ENCODE results near the gene INPP5E.

INPP5E gene

DNA sequence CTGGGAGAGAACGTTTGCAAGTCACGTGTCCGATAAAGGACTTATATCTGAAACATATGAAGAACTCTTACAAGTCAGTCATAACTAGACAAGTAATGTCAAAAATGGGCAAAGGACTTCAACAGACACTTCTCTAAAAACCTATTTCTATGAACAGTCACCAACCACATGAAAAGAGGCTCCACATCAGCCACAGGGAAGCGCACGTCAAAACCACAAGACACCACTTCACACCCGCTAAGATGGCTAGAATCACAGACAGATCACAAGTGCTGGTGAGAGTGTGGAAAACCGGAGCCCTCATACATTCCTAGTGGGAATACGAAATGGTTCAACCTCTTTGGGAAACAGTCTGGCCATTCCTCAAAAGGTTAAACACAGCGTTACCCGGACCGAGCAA lies 54.6 kb downstream of the INPP5E start:
- H3K27ac ChIP-seq (ENCODE audit: low read depth, low read length) = no peak overlapping the region
- no peaks in the 10 kb centered on the region for H3K4me1 ChIP-seq (ENCODE audit: control insufficient read depth in 1 of 2, insufficient read depth in 2 of 2, low read length in 2 of 2)
- no CpG with 5 or more reads among the region's 11 CpGs for WGBS (ENCODE audit: extremely low coverage, insufficient coverage, insufficient read length)
- H3K79me2 ChIP-seq (ENCODE audit: control insufficient read depth, insufficient read depth, low read length, poor library complexity) = no peaks in the 10 kb centered on the region
- H3K18ac ChIP-seq (ENCODE audit: low read length) = no peak overlapping the region
- H3K4me2 ChIP-seq (ENCODE audit: low read length) = no peak overlapping the region
- no peaks in the 10 kb centered on the region for H3K27me3 ChIP-seq (ENCODE audit: insufficient read depth, low read length)
- peaks cover 73 to 86% of the 10 kb centered on the region in 2 experiments for H3K36me3 ChIP-seq (ENCODE audit: control insufficient read depth in 1 of 2, insufficient read depth in 2 of 2, low read length in 2 of 2)
- no peak overlapping the region for H3K4ac ChIP-seq (ENCODE audit: low read depth, low read length)
- H3K9ac ChIP-seq (ENCODE audit: low read length) = no peak overlapping the region
- no peak overlapping the region for H2AFZ ChIP-seq (ENCODE audit: insufficient read depth, low read length, poor library complexity)
- H2AK5ac ChIP-seq (ENCODE audit: low read length) = no peak overlapping the region
- no peak overlapping the region for H3K23ac ChIP-seq (ENCODE audit: low read length)
- no peak overlapping the region for H3K4me3 ChIP-seq (ENCODE audit: low read depth, low read length)
- H4K91ac ChIP-seq (ENCODE audit: low read depth, low read length) = no peak overlapping the region
- no peaks in the 10 kb centered on the region for H3K79me1 ChIP-seq (ENCODE audit: low read length)
- H4K8ac ChIP-seq (ENCODE audit: low read depth, low read length) = no peak overlapping the region
- H3K9me3 ChIP-seq (ENCODE audit: insufficient read depth, low read depth, low read length) = no peaks in the 10 kb centered on the region
- no peak overlapping the region for H2BK5ac ChIP-seq (ENCODE audit: low read depth, low read length, poor library complexity)
- H2BK12ac ChIP-seq (ENCODE audit: low read length) = no peak overlapping the region
- H4K12ac ChIP-seq (ENCODE audit: low read depth, low read length) = no peak overlapping the region
- H2BK120ac ChIP-seq (ENCODE audit: insufficient read depth, low read length, poor library complexity) = no peak overlapping the region
- DNase-seq = no peak
- H3K14ac ChIP-seq (ENCODE audit: low read length) = no peak overlapping the region

DNA sequence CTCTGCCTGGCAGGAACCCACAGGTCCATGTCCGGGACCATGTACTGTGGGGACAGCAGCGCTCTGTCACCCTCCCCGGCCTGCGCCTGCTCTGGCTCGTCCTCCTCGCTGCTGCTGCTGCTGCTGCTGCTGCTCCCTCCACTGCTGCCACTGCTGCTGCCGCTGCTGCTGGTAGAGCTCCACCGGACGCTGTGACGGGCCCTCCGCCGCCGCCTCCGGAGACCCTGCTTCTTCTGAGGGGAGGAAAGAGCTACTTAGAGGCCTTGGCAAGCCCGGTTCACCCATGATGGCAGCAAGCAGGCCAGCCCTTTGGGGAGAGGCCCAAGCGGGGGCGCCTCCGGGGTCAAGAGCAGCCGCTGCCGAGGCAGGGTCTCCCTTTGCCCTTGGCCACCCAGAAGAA lies 56.2 kb downstream of the INPP5E start:
- no peaks in the 10 kb centered on the region for H3K27me3 ChIP-seq (ENCODE audit: insufficient read depth, low read length)
- H3K9me3 ChIP-seq (ENCODE audit: insufficient read depth, low read depth, low read length) = no peaks in the 10 kb centered on the region
- no peak overlapping the region for H3K18ac ChIP-seq (ENCODE audit: low read length)
- no peak overlapping the region for H3K9ac ChIP-seq (ENCODE audit: low read length)
- no peak overlapping the region for H3K4me2 ChIP-seq (ENCODE audit: low read length)
- H4K8ac ChIP-seq (ENCODE audit: low read depth, low read length) = no peak overlapping the region
- H3K79me1 ChIP-seq (ENCODE audit: low read length) = no peaks in the 10 kb centered on the region
- H4K91ac ChIP-seq (ENCODE audit: low read depth, low read length) = no peak overlapping the region
- H2AK5ac ChIP-seq (ENCODE audit: low read length) = no peak overlapping the region
- no CpG with 5 or more reads among the region's 20 CpGs for WGBS (ENCODE audit: extremely low coverage, insufficient coverage, insufficient read length)
- H3K79me2 ChIP-seq (ENCODE audit: control insufficient read depth, insufficient read depth, low read length, poor library complexity) = no peaks in the 10 kb centered on the region
- H2BK12ac ChIP-seq (ENCODE audit: low read length) = no peak overlapping the region
- no peak overlapping the region for H3K4me3 ChIP-seq (ENCODE audit: low read depth, low read length)
- DNase-seq = no peak
- H3K4me1 ChIP-seq (ENCODE audit: control insufficient read depth in 1 of 2, insufficient read depth in 2 of 2, low read length in 2 of 2) = no peaks in the 10 kb centered on the region
- H3K23ac ChIP-seq (ENCODE audit: low read length) = no peak overlapping the region
- H2BK120ac ChIP-seq (ENCODE audit: insufficient read depth, low read length, poor library complexity) = no peak overlapping the region
- no peak overlapping the region for H3K27ac ChIP-seq (ENCODE audit: low read depth, low read length)
- no peak overlapping the region for H3K4ac ChIP-seq (ENCODE audit: low read depth, low read length)
- peaks cover 75 to 87% of the 10 kb centered on the region in 2 experiments for H3K36me3 ChIP-seq (ENCODE audit: control insufficient read depth in 1 of 2, insufficient read depth in 2 of 2, low read length in 2 of 2)
- no peak overlapping the region for H2BK5ac ChIP-seq (ENCODE audit: low read depth, low read length, poor library complexity)
- H2AFZ ChIP-seq (ENCODE audit: insufficient read depth, low read length, poor library complexity) = no peak overlapping the region
- no peak overlapping the region for H4K12ac ChIP-seq (ENCODE audit: low read depth, low read length)
- no peak overlapping the region for H3K14ac ChIP-seq (ENCODE audit: low read length)

DNA sequence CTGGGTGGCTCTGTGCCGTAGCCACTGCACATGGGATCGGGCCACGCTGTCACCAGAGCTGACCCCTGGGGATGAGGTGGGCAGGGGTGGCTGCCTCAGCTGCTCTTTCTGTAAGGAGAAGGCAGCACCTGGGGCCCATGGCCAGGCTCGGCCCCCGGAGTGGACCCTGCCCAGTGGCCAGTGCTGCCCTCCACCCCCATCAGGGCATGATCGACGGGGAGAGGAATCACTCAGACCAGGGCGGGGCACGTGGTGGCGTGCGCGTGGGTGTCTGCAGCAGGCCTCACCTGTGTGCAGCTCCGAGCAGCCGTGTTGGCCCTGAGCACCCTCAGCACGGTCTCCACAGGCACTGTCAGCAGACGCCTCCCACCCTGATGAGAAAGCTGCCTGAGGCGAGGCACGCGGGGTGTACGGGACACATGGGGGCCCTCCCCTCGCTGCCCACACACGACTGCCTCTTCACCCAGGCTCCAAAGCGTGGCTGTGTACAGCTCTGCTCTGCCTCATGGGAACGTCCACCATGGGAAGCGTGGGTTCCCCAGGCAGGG lies 57.6 kb downstream of the INPP5E start:
- H3K4ac ChIP-seq (ENCODE audit: low read depth, low read length) = no peak overlapping the region
- no peak overlapping the region for H2AK5ac ChIP-seq (ENCODE audit: low read length)
- H4K12ac ChIP-seq (ENCODE audit: low read depth, low read length) = no peak overlapping the region
- no peaks in the 10 kb centered on the region for H3K9me3 ChIP-seq (ENCODE audit: insufficient read depth, low read depth, low read length)
- H3K4me1 ChIP-seq (ENCODE audit: control insufficient read depth in 1 of 2, insufficient read depth in 2 of 2, low read length in 2 of 2) = no peaks in the 10 kb centered on the region
- H2BK5ac ChIP-seq (ENCODE audit: low read depth, low read length, poor library complexity) = no peak overlapping the region
- no peaks in the 10 kb centered on the region for H3K79me1 ChIP-seq (ENCODE audit: low read length)
- no peak overlapping the region for H3K4me2 ChIP-seq (ENCODE audit: low read length)
- H2BK120ac ChIP-seq (ENCODE audit: insufficient read depth, low read length, poor library complexity) = no peak overlapping the region
- H3K4me3 ChIP-seq (ENCODE audit: low read depth, low read length) = no peak overlapping the region
- H3K36me3 ChIP-seq (ENCODE audit: control insufficient read depth in 1 of 2, insufficient read depth in 2 of 2, low read length in 2 of 2) = peaks cover 77 to 85% of the 10 kb centered on the region in 2 experiments
- no peak overlapping the region for H3K18ac ChIP-seq (ENCODE audit: low read length)
- no peak overlapping the region for H3K9ac ChIP-seq (ENCODE audit: low read length)
- no peak overlapping the region for H3K27ac ChIP-seq (ENCODE audit: low read depth, low read length)
- no peak overlapping the region for H4K91ac ChIP-seq (ENCODE audit: low read depth, low read length)
- WGBS (ENCODE audit: extremely low coverage, insufficient coverage, insufficient read length) = no CpG with 5 or more reads among the region's 25 CpGs
- DNase-seq = no peak
- H3K23ac ChIP-seq (ENCODE audit: low read length) = no peak overlapping the region
- no peaks in the 10 kb centered on the region for H3K79me2 ChIP-seq (ENCODE audit: control insufficient read depth, insufficient read depth, low read length, poor library complexity)
- H2BK12ac ChIP-seq (ENCODE audit: low read length) = no peak overlapping the region
- no peak overlapping the region for H4K8ac ChIP-seq (ENCODE audit: low read depth, low read length)
- H2AFZ ChIP-seq (ENCODE audit: insufficient read depth, low read length, poor library complexity) = no peak overlapping the region
- H3K14ac ChIP-seq (ENCODE audit: low read length) = no peak overlapping the region
- H3K27me3 ChIP-seq (ENCODE audit: insufficient read depth, low read length) = no peaks in the 10 kb centered on the region

DNA sequence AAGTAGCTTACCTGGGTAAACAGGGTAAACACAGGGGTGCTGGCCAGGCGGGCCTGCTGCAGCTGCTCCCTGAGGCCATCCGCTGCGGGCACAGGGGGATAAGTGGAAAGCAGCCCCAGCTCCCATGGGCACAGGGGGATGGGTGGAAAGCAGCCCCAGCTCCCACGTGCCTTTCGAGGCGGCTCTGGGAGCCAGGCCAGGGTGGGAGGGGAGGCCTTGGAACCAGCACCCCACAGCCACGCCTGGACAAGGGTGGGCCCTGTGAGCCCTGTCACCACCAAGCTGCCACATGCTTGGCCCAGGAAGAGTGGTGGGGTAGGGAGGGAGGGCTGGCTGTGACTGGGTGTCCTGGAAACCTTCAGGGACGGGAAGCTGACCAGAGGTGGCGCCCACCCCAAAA lies 58.3 kb downstream of the INPP5E start:
- H3K18ac ChIP-seq (ENCODE audit: low read length) = no peak overlapping the region
- H3K27me3 ChIP-seq (ENCODE audit: insufficient read depth, low read length) = no peaks in the 10 kb centered on the region
- no peak overlapping the region for H3K4me3 ChIP-seq (ENCODE audit: low read depth, low read length)
- H4K91ac ChIP-seq (ENCODE audit: low read depth, low read length) = no peak overlapping the region
- H3K79me1 ChIP-seq (ENCODE audit: low read length) = no peaks in the 10 kb centered on the region
- no peak overlapping the region for H2AK5ac ChIP-seq (ENCODE audit: low read length)
- no peaks in the 10 kb centered on the region for H3K4me1 ChIP-seq (ENCODE audit: control insufficient read depth in 1 of 2, insufficient read depth in 2 of 2, low read length in 2 of 2)
- no peak overlapping the region for H2BK12ac ChIP-seq (ENCODE audit: low read length)
- H3K27ac ChIP-seq (ENCODE audit: low read depth, low read length) = no peak overlapping the region
- H3K23ac ChIP-seq (ENCODE audit: low read length) = no peak overlapping the region
- no peak overlapping the region for H2AFZ ChIP-seq (ENCODE audit: insufficient read depth, low read length, poor library complexity)
- no peak overlapping the region for H2BK5ac ChIP-seq (ENCODE audit: low read depth, low read length, poor library complexity)
- DNase-seq = no peak
- H3K9ac ChIP-seq (ENCODE audit: low read length) = no peak overlapping the region
- H3K79me2 ChIP-seq (ENCODE audit: control insufficient read depth, insufficient read depth, low read length, poor library complexity) = no peaks in the 10 kb centered on the region
- H3K14ac ChIP-seq (ENCODE audit: low read length) = no peak overlapping the region
- H3K36me3 ChIP-seq (ENCODE audit: control insufficient read depth in 1 of 2, insufficient read depth in 2 of 2, low read length in 2 of 2) = peaks cover 76 to 86% of the 10 kb centered on the region in 2 experiments
- H4K12ac ChIP-seq (ENCODE audit: low read depth, low read length) = no peak overlapping the region
- H2BK120ac ChIP-seq (ENCODE audit: insufficient read depth, low read length, poor library complexity) = no peak overlapping the region
- H4K8ac ChIP-seq (ENCODE audit: low read depth, low read length) = no peak overlapping the region
- no peak overlapping the region for H3K4ac ChIP-seq (ENCODE audit: low read depth, low read length)
- no peaks in the 10 kb centered on the region for H3K9me3 ChIP-seq (ENCODE audit: insufficient read depth, low read depth, low read length)
- no CpG with 5 or more reads among the region's 9 CpGs for WGBS (ENCODE audit: extremely low coverage, insufficient coverage, insufficient read length)
- no peak overlapping the region for H3K4me2 ChIP-seq (ENCODE audit: low read length)
